Inferior parietal cortex (tissue), 1 donor: ENCODE results near the gene TMEM184B.

Source experiments
- DNase-seq: peaks from one replicate; pipeline ENCODE4 v3.0.0-alpha.2; 2016; ENCODE audit errors: extremely low spot score

TMEM184B gene

GRCh38 chr22:38205261-38206128 is 67.3 kb downstream of the TMEM184B start:
- DNase-seq, result no peak

GRCh38 chr22:38204784-38205183 is 68.0 kb downstream of the TMEM184B start:
- no peak for DNase-seq

GRCh38 chr22:38203855-38204514 is 68.8 kb downstream of the TMEM184B start:
- no peak for DNase-seq

GRCh38 chr22:38203090-38203810 is 69.6 kb downstream of the TMEM184B start:
- DNase-seq, result no peak

GRCh38 chr22:38202437-38203089 is 70.2 kb downstream of the TMEM184B start:
- no peak for DNase-seq

- DNase-seq, result peak; percentile 84
Measured at GRCh38 chr22:38201711-38202436, 70.9 kb downstream of the TMEM184B start, which contains the start of gene MAFF. MAFF (plus strand) TSS chr22:38201994; CDS start chr22:38213854, 11,860 bp downstream.

- no peak for DNase-seq
Measured at GRCh38 chr22:38201371-38201710, 71.5 kb downstream of the TMEM184B start.

GRCh38 chr22:38199826-38200559 is 72.8 kb downstream of the TMEM184B start:
- DNase-seq, result no peak

GRCh38 chr22:38196791-38197419 is 75.9 kb downstream of the TMEM184B start:
- no peak for DNase-seq

GRCh38 chr22:38193580-38193979 is 79.2 kb downstream of the TMEM184B start:
- DNase-seq, result no peak

- no peak for DNase-seq
Measured at GRCh38 chr22:38192475-38192863, 80.3 kb downstream of the TMEM184B start.

- DNase-seq, result no peak
Measured at GRCh38 chr22:38191731-38192474, 80.9 kb downstream of the TMEM184B start.

- no peak for DNase-seq
Measured at GRCh38 chr22:38191055-38191454, 81.8 kb downstream of the TMEM184B start.

GRCh38 chr22:38190581-38190980 is 82.2 kb downstream of the TMEM184B start:
- no peak for DNase-seq

GRCh38 chr22:38189104-38189503 is 83.7 kb downstream of the TMEM184B start:
- DNase-seq, result no peak

- DNase-seq, result no peak
Measured at GRCh38 chr22:38187413-38188212, 85.2 kb downstream of the TMEM184B start.

- no peak for DNase-seq
Measured at GRCh38 chr22:38186429-38186828, 86.4 kb downstream of the TMEM184B start.

GRCh38 chr22:38184788-38185187 is 88.0 kb downstream of the TMEM184B start:
- DNase-seq, result no peak
